BE2C (cell line): ENCODE data around the gene SUN5.

Source experiments
- DNase-seq: peaks from one replicate; pipeline ENCODE4 v3.0.0-alpha.2; 2020
- H3K27me3 ChIP-seq: fragments of 250-450 bp; sonication (Bioruptor Pico); 2 replicates; pipeline ENCODE4 v1.5.1; 2020; ENCODE audit warnings: mild to moderate bottlenecking
- H3K36me3 ChIP-seq: fragments of 250-450 bp; sonication (Bioruptor Pico); 2 replicates; pipeline ENCODE4 v1.5.1; 2020; ENCODE audit warnings: mild to moderate bottlenecking
- H3K4me1 ChIP-seq: fragments of 250-450 bp; sonication (Bioruptor Pico); 2 replicates; pipeline ENCODE4 v1.5.1; 2020
- H3K4me3 ChIP-seq: 2 replicates; pipeline ENCODE4 v1.5.1; 2011; ENCODE audit warnings: low read depth, low read length
- H3K9me3 ChIP-seq: fragments of 250-450 bp; sonication (Bioruptor Pico); 2 replicates; pipeline ENCODE4 v1.5.1; 2020
- CTCF ChIP-seq: IDR thresholded peaks from 2 replicates; pipeline ENCODE4 v1.5.1; 2012; ENCODE audit warnings: mild to moderate bottlenecking, low read depth, low read length

SUN5 gene

GRCh38 chr20:33006776-33007375 is 2.6 kb upstream of the SUN5 start:
- Histone ChIP-seq H3K4me3 (no peak overlapping the region), H3K27me3 (no peaks in the 10 kb centered on the region), H3K9me3 (no peaks in the 10 kb centered on the region), H3K36me3 (no peaks in the 10 kb centered on the region), H3K4me1 (no peaks in the 10 kb centered on the region)
- DNase-seq = no peak
- TF ChIP-seq CTCF = no peak

- no peak for DNase-seq
- H3K27me3 ChIP-seq = no peaks in the 10 kb centered on the region
- H3K9me3 ChIP-seq = no peaks in the 10 kb centered on the region
- H3K4me1 ChIP-seq = no peaks in the 10 kb centered on the region
- no peaks in the 10 kb centered on the region for H3K36me3 ChIP-seq
- H3K4me3 ChIP-seq = no peak overlapping the region
- TF ChIP-seq CTCF = no peak
Observed at GRCh38 chr20:33005908-33006775, 1.9 kb upstream of the SUN5 start.

GRCh38 chr20:33005132-33005566 is 916 bp upstream of the SUN5 start:
- Histone ChIP-seq H3K27me3 (no peaks in the 10 kb centered on the region), H3K36me3 (no peaks in the 10 kb centered on the region), H3K4me3 (no peak overlapping the region), H3K9me3 (no peaks in the 10 kb centered on the region), H3K4me1 (no peaks in the 10 kb centered on the region)
- DNase-seq = no peak
- peak; percentile 73 for TF ChIP-seq CTCF

GRCh38 chr20:33002087-33002808 is 2.0 kb downstream of the SUN5 start:
- no peak for DNase-seq
- H3K9me3 ChIP-seq = no peaks in the 10 kb centered on the region
- no peaks in the 10 kb centered on the region for H3K27me3 ChIP-seq
- H3K36me3 ChIP-seq = no peaks in the 10 kb centered on the region
- H3K4me3 ChIP-seq = no peak overlapping the region
- TF ChIP-seq CTCF = no peak
- H3K4me1 ChIP-seq = no peaks in the 10 kb centered on the region

GRCh38 chr20:33000802-33001466 is 3.3 kb downstream of the SUN5 start:
- Histone ChIP-seq H3K9me3 (no peaks in the 10 kb centered on the region), H3K4me1 (no peaks in the 10 kb centered on the region), H3K27me3 (no peaks in the 10 kb centered on the region), H3K4me3 (no peak overlapping the region), H3K36me3 (no peaks in the 10 kb centered on the region)
- TF ChIP-seq CTCF = no peak
- DNase-seq = no peak
